ENCODE results near the gene PARD3.

DNA sequence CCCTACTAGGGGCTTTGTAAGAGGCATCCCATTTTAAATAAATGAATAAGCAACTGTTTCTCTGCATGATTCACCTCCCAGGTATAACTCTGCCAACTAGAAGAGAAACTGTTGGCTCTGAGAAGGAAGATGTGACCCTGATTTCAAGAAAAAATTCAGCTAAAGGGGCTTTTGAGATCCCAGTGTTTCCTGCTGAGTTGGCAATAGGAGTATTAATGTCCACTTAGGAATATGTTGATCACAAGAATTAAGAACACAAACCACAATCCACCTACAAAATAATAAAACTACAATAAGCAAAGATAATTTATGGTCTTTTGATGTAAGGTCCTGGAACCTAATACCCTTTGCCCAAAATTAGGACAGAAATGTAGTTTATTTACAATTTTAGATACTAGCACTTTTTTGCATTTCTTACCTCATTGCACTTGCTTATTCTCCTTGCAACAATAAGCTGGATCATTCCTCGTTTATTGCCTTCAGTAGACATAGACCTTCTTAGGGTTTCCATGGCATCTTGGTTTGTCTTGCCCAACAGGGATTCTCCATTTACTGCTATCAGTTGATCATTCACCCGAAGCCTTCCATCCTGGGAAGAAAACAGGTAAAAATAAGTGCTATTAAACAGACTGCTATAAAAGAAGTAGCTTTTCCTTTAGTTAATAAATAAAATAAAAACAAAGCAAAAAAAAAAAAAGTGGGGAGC, 456.2 kb downstream of the PARD3 start:
- TF ChIP-seq, protein P1, sequence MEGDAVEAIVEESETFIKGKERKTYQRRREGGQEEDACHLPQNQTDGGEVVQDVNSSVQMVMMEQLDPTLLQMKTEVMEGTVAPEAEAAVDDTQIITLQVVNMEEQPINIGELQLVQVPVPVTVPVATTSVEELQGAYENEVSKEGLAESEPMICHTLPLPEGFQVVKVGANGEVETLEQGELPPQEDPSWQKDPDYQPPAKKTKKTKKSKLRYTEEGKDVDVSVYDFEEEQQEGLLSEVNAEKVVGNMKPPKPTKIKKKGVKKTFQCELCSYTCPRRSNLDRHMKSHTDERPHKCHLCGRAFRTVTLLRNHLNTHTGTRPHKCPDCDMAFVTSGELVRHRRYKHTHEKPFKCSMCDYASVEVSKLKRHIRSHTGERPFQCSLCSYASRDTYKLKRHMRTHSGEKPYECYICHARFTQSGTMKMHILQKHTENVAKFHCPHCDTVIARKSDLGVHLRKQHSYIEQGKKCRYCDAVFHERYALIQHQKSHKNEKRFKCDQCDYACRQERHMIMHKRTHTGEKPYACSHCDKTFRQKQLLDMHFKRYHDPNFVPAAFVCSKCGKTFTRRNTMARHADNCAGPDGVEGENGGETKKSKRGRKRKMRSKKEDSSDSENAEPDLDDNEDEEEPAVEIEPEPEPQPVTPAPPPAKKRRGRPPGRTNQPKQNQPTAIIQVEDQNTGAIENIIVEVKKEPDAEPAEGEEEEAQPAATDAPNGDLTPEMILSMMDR (IDR thresholded peaks at IDR 0.05; ENCODE audit: borderline replicate concordance, extremely low read depth, low read length, poor library complexity, severe bottlenecking): no peak
- no peak for TF ChIP-seq EZH2 (IDR thresholded peaks at IDR 0.05; ENCODE audit: borderline replicate concordance, low read depth, low read length, severe bottlenecking)
